HUES64 (cell line): ENCODE measurements around the gene MRPL9.
A peak's percentile ranks its signal among the peaks of the same experiment; 100 is the strongest.

ENCODE experiments used
- H3K27ac ChIP-seq: 2 replicates; pipeline ENCODE4 v1.7.0; 2013; ENCODE audit warnings: low read depth, low read length, inconsistent platforms
- H3K27me3 ChIP-seq: 2 replicates; pipeline ENCODE4 v1.6.1; 2013; ENCODE audit warnings: mild to moderate bottlenecking, low read length; ENCODE audit not compliant: insufficient read depth
- H3K36me3 ChIP-seq: 2 replicates; pipeline ENCODE4 v1.6.1; 2013; ENCODE audit warnings: mild to moderate bottlenecking, low read length; ENCODE audit not compliant: insufficient read depth
- H3K4me1 ChIP-seq: 2 replicates; pipeline ENCODE4 v1.6.1; 2013; ENCODE audit warnings: mild to moderate bottlenecking, low read length, moderate library complexity; ENCODE audit not compliant: insufficient read depth
- H3K4me3 ChIP-seq: 2 replicates; pipeline ENCODE4 v1.5.1; 2013; ENCODE audit warnings: mild to moderate bottlenecking, low read length, moderate library complexity
- H3K9ac ChIP-seq: 2 replicates; pipeline ENCODE4 v1.6.1; 2013; ENCODE audit warnings: mild to moderate bottlenecking, low read depth, low read length
- H3K9me3 ChIP-seq: 2 replicates; pipeline ENCODE4 v1.6.1; 2013; ENCODE audit warnings: low read depth, low read length; ENCODE audit not compliant: insufficient read depth
- WGBS: fragments of 150-250, 120-280 bp; methylation state at CpG from one replicate; pipeline ENCODE4 v1.1.7; 2013; ENCODE audit warnings: missing lambda C conversion rate; 5-methylcytosine and 5-hydroxymethylcytosine counted together

The MRPL9 gene

GRCh38 chr1:151729157-151729965 is 33.9 kb downstream of the MRPL9 start:
- H3K27ac ChIP-seq = no peak overlapping the region

GRCh38 chr1:151728151-151729054 is 34.9 kb downstream of the MRPL9 start:
- Histone ChIP-seq H3K4me3 (no peak overlapping the region; the same call in 1 of the 2 replicates), H3K9me3 (no peaks in the 10 kb centered on the region), H3K36me3 (no peaks in the 10 kb centered on the region), H3K9ac (no peak overlapping the region), H3K27ac (no peak overlapping the region), H3K27me3 (peaks cover 12% of the 10 kb centered on the region), H3K4me1 (peaks cover 22% of the 10 kb centered on the region)
- WGBS = 28% methylated on average over 17 of the region's 19 CpGs

More at GRCh38 chr1:151729157-151729965, 33.9 kb downstream of the MRPL9 start:
- Histone ChIP-seq H3K9me3 (no peaks in the 10 kb centered on the region), H3K4me3 (no peak overlapping the region), H3K36me3 (no peaks in the 10 kb centered on the region), H3K27me3 (peaks cover 6% of the 10 kb centered on the region), H3K9ac (no peak overlapping the region), H3K4me1 (peaks cover 15% of the 10 kb centered on the region)
- WGBS = 72% methylated on average over 10 of the region's 10 CpGs

DNA sequence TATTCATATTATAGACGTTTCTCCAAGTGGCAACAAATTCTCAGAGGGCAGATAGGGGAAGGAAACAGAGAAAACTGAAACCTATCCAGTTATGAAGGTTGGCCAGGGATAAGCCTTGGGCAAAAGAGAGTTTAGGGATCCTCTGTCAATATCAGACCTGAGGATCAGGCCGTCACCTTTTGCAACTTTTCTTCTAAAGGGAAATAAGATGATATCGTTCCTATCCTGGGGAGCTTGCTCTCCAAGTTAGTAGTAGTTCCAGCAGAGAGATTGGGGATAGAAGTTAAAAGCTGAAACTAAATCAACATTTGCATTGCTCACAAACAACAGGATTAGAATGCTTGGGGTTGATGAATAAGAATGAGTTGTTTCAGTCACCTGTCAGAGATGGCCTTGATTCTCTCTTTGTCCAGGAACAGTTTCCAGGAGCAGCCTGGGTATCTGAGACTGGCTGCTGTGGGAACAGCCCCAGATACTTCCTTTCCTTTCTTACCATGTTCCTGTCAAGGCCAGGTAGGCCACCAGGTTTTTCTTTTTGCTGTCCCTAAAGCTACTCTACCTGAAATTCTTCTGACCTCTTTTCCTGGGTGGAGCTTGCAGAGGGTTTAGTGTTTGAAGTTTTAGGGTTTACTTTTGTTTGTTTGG is 39.4 kb downstream of the MRPL9 start:
- 63% methylated on average over 3 of the region's 3 CpGs for WGBS
- no peaks in the 10 kb centered on the region for H3K36me3 ChIP-seq

DNA sequence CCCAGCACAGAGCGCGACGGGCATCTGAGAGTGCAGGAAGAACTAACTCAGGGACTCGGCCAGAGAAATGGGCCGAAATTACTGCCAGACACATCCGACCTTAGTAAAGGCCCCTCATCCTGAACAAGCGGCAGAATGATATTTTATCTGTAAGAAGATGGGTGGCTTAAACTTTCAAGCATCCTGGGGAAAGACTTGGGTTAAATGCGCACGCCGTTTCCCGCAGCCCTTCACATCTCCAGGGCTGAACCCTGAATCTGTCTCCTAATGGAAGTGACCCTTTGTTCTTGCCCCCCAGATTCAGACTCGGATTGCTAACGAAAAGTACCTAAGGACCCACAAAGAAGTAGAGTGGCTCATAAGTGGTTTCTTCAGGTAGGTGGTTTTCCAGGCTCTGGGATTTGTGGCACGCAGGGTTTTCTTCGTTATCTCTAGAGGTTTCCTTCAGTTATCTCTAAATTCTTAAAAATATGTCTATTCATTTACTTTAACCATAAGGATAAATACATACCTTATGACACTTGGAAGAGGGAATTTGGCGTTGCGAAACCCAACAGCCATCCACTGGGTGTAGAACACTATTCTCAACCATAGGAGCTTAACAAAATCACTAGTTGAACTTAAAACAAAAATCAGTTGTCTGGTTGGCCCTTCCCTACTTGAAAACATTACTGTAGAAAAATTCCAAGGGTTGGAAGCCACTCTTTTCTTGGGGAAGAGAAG is 41.3 kb downstream of the MRPL9 start:
- WGBS = 27% methylated on average over 16 of the region's 17 CpGs
- Histone ChIP-seq H3K27me3 (peaks cover 70% of the 10 kb centered on the region), H3K36me3 (no peaks in the 10 kb centered on the region), H3K9ac (no peak overlapping the region), H3K9me3 (no peaks in the 10 kb centered on the region), H3K4me1 (peaks cover 13% of the 10 kb centered on the region), H3K4me3 (peak overlapping the region; percentile 71), H3K27ac (no peak overlapping the region)

More for the DNA sequence above, 39.4 kb downstream of the MRPL9 start:
- H3K27me3 ChIP-seq = peaks cover 55% of the 10 kb centered on the region
- H3K9ac ChIP-seq = no peak overlapping the region
- H3K4me1 ChIP-seq = peaks cover 24% of the 10 kb centered on the region
- no peak overlapping the region for H3K4me3 ChIP-seq
- H3K27ac ChIP-seq = no peak overlapping the region
- H3K9me3 ChIP-seq = no peaks in the 10 kb centered on the region

DNA sequence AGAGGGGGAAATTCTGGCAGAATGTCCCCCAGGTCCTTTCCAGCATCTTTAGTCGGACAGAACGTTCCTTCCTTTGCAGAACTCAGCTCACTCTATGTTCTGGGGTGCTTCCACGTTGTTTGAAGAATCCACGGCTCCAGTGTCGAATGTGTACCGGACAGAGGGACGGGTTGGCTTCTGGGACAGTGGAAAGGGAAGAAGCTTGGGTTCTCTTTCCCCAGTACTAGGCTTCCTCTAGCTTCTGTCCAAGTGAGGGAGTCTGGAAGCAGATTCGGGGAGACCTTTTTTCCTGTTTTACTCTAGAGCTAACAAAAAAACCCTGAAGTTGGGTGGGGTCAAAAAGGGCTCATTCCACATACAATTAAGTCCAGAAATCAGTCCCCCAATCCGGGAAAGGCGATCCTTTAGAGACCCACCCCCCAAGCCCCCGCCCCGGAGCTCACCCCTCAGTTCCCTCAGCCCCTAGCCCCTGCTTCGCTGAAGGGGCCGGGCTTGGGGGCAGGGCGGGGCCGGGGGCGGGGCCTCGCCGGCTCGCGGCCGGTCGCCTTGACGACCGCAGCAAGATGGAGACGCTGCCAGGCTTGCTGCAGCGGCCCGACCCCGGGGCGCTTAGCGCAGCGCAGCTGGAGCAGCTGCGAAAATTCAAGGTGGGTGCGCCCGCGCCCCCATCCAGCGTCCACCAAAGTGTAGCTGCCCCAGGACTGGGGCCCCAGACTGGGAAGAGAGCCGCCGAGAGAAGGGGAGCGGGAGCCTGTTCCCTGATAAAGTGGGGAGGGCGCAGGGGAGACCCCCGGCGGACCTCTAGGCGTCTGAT is 42.1 kb downstream of the MRPL9 start, which contains the start of gene RIIAD1:
Gene RIIAD1 (plus strand): TSS at position 549 of the 814 bp plus-strand sequence. CDS start 15 bp downstream, at position 564.
- Histone ChIP-seq H3K9me3 (no peaks in the 10 kb centered on the region), H3K4me1 (peaks cover 13% of the 10 kb centered on the region), H3K9ac (no peak within 1 kb of the TSS), H3K27ac (no peak within 1 kb of the TSS), H3K27me3 (peaks cover 70% of the 10 kb centered on the region), H3K4me3 (peak within 1 kb of the TSS; percentile 71), H3K36me3 (no peaks in the 10 kb centered on the region)
- WGBS = 12% methylated on average over 41 of the region's 44 CpGs

GRCh38 chr1:151720554-151720953 is 42.7 kb downstream of the MRPL9 start:
- no peak overlapping the region for H3K4me3 ChIP-seq
- H3K9me3 ChIP-seq = no peaks in the 10 kb centered on the region
- H3K27ac ChIP-seq = no peak overlapping the region
- peaks cover 13% of the 10 kb centered on the region for H3K4me1 ChIP-seq
- 61% methylated on average over 4 of the region's 5 CpGs for WGBS
- H3K9ac ChIP-seq = no peak overlapping the region
- peaks cover 70% of the 10 kb centered on the region for H3K27me3 ChIP-seq
- no peaks in the 10 kb centered on the region for H3K36me3 ChIP-seq

- Histone ChIP-seq H3K27me3 (peaks cover 72% of the 10 kb centered on the region), H3K9ac (no peak overlapping the region), H3K36me3 (no peaks in the 10 kb centered on the region), H3K9me3 (no peaks in the 10 kb centered on the region), H3K4me1 (peaks cover 13% of the 10 kb centered on the region), H3K27ac (no peak overlapping the region), H3K4me3 (no peak overlapping the region)
- WGBS = 29% methylated on average over 1 of the region's 1 CpG
Measured at GRCh38 chr1:151720125-151720524, 43.2 kb downstream of the MRPL9 start.

DNA sequence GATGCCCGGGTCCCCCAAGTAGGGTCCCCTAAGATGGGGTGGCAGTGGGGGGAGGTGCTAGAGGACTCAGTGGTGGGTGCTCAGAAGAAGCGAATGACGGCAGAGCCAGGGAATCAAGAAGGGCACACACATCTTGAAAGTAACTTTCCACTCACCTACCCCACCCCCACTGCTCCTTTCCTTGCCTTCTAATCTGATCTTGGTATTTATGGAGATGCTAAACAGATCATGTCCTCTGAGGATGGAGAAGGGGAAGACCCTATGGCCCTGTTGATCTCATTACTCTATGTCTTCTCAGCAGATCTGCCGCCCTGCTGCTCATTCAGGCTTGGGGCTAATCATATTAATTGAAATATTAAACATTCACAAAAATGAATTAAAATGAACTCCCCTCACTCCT is 44.6 kb downstream of the MRPL9 start:
- no peaks in the 10 kb centered on the region for H3K9me3 ChIP-seq
- WGBS = 72% methylated on average over 3 of the region's 4 CpGs
- peaks cover 67% of the 10 kb centered on the region for H3K27me3 ChIP-seq
- peaks cover 6% of the 10 kb centered on the region for H3K4me1 ChIP-seq
- no peak overlapping the region for H3K9ac ChIP-seq
- H3K4me3 ChIP-seq = no peak overlapping the region
- H3K36me3 ChIP-seq = no peaks in the 10 kb centered on the region
- H3K27ac ChIP-seq = no peak overlapping the region

- Histone ChIP-seq H3K4me3 (no peak overlapping the region), H3K36me3 (no peaks in the 10 kb centered on the region), H3K9ac (no peak overlapping the region), H3K27me3 (peaks cover 60% of the 10 kb centered on the region), H3K9me3 (no peaks in the 10 kb centered on the region), H3K4me1 (peaks cover 6% of the 10 kb centered on the region; the same call in 1 of the 2 replicates), H3K27ac (no peak overlapping the region)
- WGBS = 42% methylated on average over 4 of the region's 4 CpGs
Measured at GRCh38 chr1:151718011-151718431, 45.3 kb downstream of the MRPL9 start.
